B cell (primary cell): ENCODE measurements around the gene RBBP8NL. TPM values are rescaled to one million over a fixed set of nuclear protein-coding genes. Genes with fewer than 3 reads are reported as not detected.

Experiments
- ATAC-seq: fragments of 200-7000 bp; cut with Tn5 transposase; one replicate; pipeline ENCODE4 v1.10.0; 2021; ENCODE audit warnings: low read depth, mild to moderate bottlenecking, moderate number of reproducible peaks, moderate library complexity
- CTCF ChIA-PET: fragments of 350-600 bp; sonication (Branson Sonifier 250); formaldehyde crosslinking; loops from one replicate; lab custom pipeline; 2021; ENCODE audit warnings: antibody characterized with exemption, inconsistent platforms; lab: Charles Lee
- POLR2A ChIA-PET: fragments of 350-600 bp; sonication (Branson Sonifier 250); formaldehyde crosslinking; loops from one replicate; lab custom pipeline; 2021; ENCODE audit warnings: antibody characterized with exemption; lab: Charles Lee
- DNase-seq: peaks from one replicate; pipeline ENCODE4 v3.0.0; 2013
- H2AFZ ChIP-seq: 2 replicates; pipeline ENCODE4 v1.6.1; 2012; ENCODE audit warnings: mild to moderate bottlenecking, low read depth, low read length; ENCODE audit not compliant: insufficient read depth, poor library complexity, severe bottlenecking
- H3K27ac ChIP-seq, 2 donors: 1 replicate in 1 of 2; 2 replicates in 1 of 2; pipeline ENCODE4 v1.5.1; 2012 to 2013; ENCODE audit warnings: low read length in 2 of 2, mild to moderate bottlenecking in 2 of 2, moderate library complexity in 1 of 2
- H3K27me3 ChIP-seq, 4 experiments: fragments of 200-600 bp in 1 of 4; sonication (generic) in 1 of 4; replicated peaks in 1 of 4; 1 replicate in 2 of 4; 2 replicates in 2 of 4; pipeline versions ENCODE4 v1.6.1 to v1.7.0; 2013 to 2016; ENCODE audit warnings: low read length in 3 of 4, mild to moderate bottlenecking in 2 of 4, mixed read lengths in 1 of 4, moderate library complexity in 1 of 4; ENCODE audit not compliant: insufficient read depth in 4 of 4, control insufficient read depth in 3 of 4; ENCODE audit errors: control extremely low read depth in 1 of 4
- H3K36me3 ChIP-seq, 2 experiments: replicated peaks in 1 of 2; 1 replicate in 1 of 2; 2 replicates in 1 of 2; pipeline versions ENCODE4 v1.6.1 to v1.7.1; 2013; ENCODE audit warnings: low read length in 1 of 2; ENCODE audit not compliant: insufficient read depth in 2 of 2, control insufficient read depth in 1 of 2; ENCODE audit errors: control extremely low read depth in 1 of 2, extremely low read depth in 1 of 2
- H3K4me1 ChIP-seq, 2 donors: fragments of 200-600 bp in 1 of 2; sonication (generic) in 1 of 2; 1 replicate in 1 of 2; 2 replicates in 1 of 2; pipeline versions ENCODE4 v1.5.1 to v1.6.1; 2013 to 2017; ENCODE audit warnings: low read length in 2 of 2; ENCODE audit not compliant: control insufficient read depth in 2 of 2, insufficient read depth in 2 of 2
- H3K4me2 ChIP-seq: replicated peaks from 2 replicates; pipeline ENCODE3; 2012; ENCODE audit warnings: mild to moderate bottlenecking, low read depth, low read length; ENCODE audit not compliant: poor library complexity, severe bottlenecking
- H3K4me3 ChIP-seq, 5 experiments: fragments of 200-600 bp in 1 of 5; sonication (generic) in 1 of 5; 1 replicate in 3 of 5; 2 replicates in 2 of 5; pipeline versions ENCODE4 v1.5.1 to v1.7.0; 2011 to 2016; ENCODE audit warnings: low read length in 4 of 5, mild to moderate bottlenecking in 4 of 5, low read depth in 2 of 5, control low read depth in 1 of 5, moderate library complexity in 1 of 5; ENCODE audit not compliant: insufficient read depth in 1 of 5; ENCODE audit errors: control extremely low read depth in 1 of 5, extremely low read depth in 1 of 5
- H3K79me2 ChIP-seq: fragments of 200-600 bp; sonication (generic); one replicate; pipeline ENCODE4 v1.6.0; 2016; ENCODE audit warnings: low read length; ENCODE audit not compliant: control insufficient read depth, insufficient read depth
- H3K9ac ChIP-seq: fragments of 200-600 bp; sonication (generic); 2 replicates; pipeline ENCODE4 v1.6.1; 2017; ENCODE audit warnings: mild to moderate bottlenecking, low read length, moderate library complexity
- H3K9me3 ChIP-seq, 3 donors: one replicate each; pipeline versions ENCODE4 v1.6.1 to v1.7.1; 2013; ENCODE audit warnings: low read length in 2 of 3; ENCODE audit not compliant: control insufficient read depth in 2 of 3, insufficient read depth in 1 of 3; ENCODE audit errors: control extremely low read depth in 1 of 3
- H4K20me1 ChIP-seq: 2 replicates; pipeline ENCODE4 v1.6.0; 2012; ENCODE audit warnings: mild to moderate bottlenecking, low read length; ENCODE audit not compliant: insufficient read depth, control insufficient read depth, poor library complexity, severe bottlenecking
- H3K27ac Mint-ChIP-seq: one replicate; pipeline ENCODE4 v1.8.0; 2021; ENCODE audit warnings: mixed read lengths
- H3K27me3 Mint-ChIP-seq: one replicate; pipeline ENCODE4 v1.8.0; 2021; ENCODE audit warnings: mixed read lengths
- H3K4me1 Mint-ChIP-seq: one replicate; pipeline ENCODE4 v1.8.0; 2021; ENCODE audit warnings: mixed read lengths
- H3K4me3 Mint-ChIP-seq: one replicate; pipeline ENCODE4 v1.8.0; 2021; ENCODE audit warnings: mixed read lengths
- H3K9me3 Mint-ChIP-seq: one replicate; pipeline ENCODE4 v1.8.0; 2022; ENCODE audit warnings: mixed read lengths; ENCODE audit not compliant: insufficient read depth
- EZH2 ChIP-seq: IDR thresholded peaks from 2 replicates; pipeline ENCODE4 v1.6.1; 2012; ENCODE audit warnings: borderline replicate concordance, low read depth, mild to moderate bottlenecking, moderate library complexity, low read length; ENCODE audit not compliant: insufficient read depth, poor library complexity, severe bottlenecking
- WGBS: methylation state at CpG from one replicate; pipeline ENCODE4 v1.1.5; 2013; ENCODE audit warnings: missing lambda C conversion rate; ENCODE audit not compliant: insufficient coverage; 5-methylcytosine and 5-hydroxymethylcytosine counted together
- intact Hi-C: fragments of 100-400 bp; cut with micrococcal nuclease; formaldehyde crosslinking; loops from one replicate; pipeline ENCODE4 v1.10.0; 2022
- polyA plus RNA-seq: library from polyadenylated mRNA; depleted of rRNA; stranded (reverse); fragments of >200 nt; gene quantifications from 2 replicates; pipeline ENCODE4 v1.2.3, GENCODE V29; 2012
- total RNA-seq, 2 donors: library from RNA; stranded (reverse); fragments of 120-200 nt in 1 of 2; gene quantifications; 1 replicate in 1 of 2; 2 replicates in 1 of 2; pipeline versions ENCODE4 v1.2.3 to v1.2.4, GENCODE V29; 2013 to 2022
- TF ChIP-seq, protein P1 (sequence below): fragments of 200-600 bp; IDR thresholded peaks from one replicate; pipeline ENCODE4 v1.8.0; 2022; ENCODE audit warnings: antibody characterized with exemption, mild to moderate bottlenecking

RBBP8NL gene
- total and polyA plus RNA-seq, 2 donors (not counting 1 experiment from before 2014, with no cell fraction given) = not detected

DNA sequence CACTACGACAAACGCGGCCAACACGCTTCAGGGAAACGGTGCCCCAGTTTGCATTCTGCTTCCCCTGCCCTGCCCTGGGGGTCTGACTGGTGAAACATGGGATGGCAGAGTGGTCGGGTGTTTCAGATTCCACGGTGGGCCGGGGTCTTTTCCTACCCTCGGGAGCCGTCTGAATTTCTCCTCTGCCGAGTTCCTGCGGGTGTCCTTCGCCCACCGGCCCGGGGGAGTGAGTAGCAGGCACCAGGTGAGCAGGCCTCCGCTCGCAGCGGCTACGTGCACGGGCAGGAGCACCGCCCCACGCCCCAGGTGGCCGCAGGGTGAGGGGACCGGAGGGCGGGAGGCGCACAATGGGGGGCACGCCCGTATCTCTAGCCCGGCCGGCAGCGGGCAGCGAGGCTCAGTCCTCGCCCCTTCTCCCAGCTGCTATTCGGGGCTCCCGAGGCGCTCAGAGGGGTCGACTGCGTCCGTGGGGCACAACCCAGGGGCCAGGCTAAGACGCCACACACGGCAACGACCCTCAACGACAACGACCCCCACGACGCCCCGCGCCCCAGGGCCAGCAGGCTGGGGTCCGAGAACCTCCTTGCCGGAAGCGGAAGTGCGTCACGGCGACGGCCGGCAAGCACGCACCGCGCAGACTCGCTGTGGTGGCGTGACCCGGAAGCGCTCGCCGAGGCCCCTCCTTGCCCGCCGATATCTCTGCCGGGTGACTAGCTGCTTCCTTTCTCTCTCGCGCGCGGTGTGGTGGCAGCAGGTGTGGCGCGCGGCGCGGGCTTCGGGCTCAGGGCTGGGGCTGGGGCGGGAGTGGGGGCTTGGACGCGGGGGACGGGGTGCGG is 40.7 kb downstream of the RBBP8NL start, which contains the start of gene RPS21:
RPS21 (plus strand) TSS at position 721 of the 836 bp plus-strand sequence. CDS start 236 bp downstream, outside the sequence.
- DNase-seq (peak; percentile 95), ATAC-seq (peak; percentile 87)
- TF ChIP-seq EZH2 = no peak
- TF ChIP-seq, protein P1, sequence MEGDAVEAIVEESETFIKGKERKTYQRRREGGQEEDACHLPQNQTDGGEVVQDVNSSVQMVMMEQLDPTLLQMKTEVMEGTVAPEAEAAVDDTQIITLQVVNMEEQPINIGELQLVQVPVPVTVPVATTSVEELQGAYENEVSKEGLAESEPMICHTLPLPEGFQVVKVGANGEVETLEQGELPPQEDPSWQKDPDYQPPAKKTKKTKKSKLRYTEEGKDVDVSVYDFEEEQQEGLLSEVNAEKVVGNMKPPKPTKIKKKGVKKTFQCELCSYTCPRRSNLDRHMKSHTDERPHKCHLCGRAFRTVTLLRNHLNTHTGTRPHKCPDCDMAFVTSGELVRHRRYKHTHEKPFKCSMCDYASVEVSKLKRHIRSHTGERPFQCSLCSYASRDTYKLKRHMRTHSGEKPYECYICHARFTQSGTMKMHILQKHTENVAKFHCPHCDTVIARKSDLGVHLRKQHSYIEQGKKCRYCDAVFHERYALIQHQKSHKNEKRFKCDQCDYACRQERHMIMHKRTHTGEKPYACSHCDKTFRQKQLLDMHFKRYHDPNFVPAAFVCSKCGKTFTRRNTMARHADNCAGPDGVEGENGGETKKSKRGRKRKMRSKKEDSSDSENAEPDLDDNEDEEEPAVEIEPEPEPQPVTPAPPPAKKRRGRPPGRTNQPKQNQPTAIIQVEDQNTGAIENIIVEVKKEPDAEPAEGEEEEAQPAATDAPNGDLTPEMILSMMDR = no peak
- peak within 1 kb of the TSS; percentile 81 for H3K9ac ChIP-seq
- peaks cover 39% of the 10 kb centered on the region for H4K20me1 ChIP-seq
- peak within 1 kb of the TSS; percentile 78 to 93 (median 91) for H3K4me3 ChIP-seq
- peaks cover 2 to 33% of the 10 kb centered on the region in 2 experiments for H3K36me3 ChIP-seq
- intact Hi-C loops = loop anchor here (1.0 to 10.0 kb wide), 7 partner anchors 21 to 406 kb away; partner anchors contain the start of genes ADRM1, CABLES2, LSM14B and MTG2
- H3K27ac ChIP-seq = peak within 1 kb of the TSS; percentile 88 to 89
- H3K27me3 ChIP-seq = no peaks in the 10 kb centered on the region
- peaks cover 46% of the 10 kb centered on the region for H3K79me2 ChIP-seq
- Mint-ChIP-seq H3K4me3 (peak within 1 kb of the TSS; percentile 94), H3K9me3 (peaks cover 4% of the 10 kb centered on the region), H3K27ac (peak within 1 kb of the TSS; percentile 94), H3K27me3 (no peaks in the 10 kb centered on the region), H3K4me1 (peaks cover 48% of the 10 kb centered on the region)
- no peaks in the 10 kb centered on the region for H3K9me3 ChIP-seq
- peak within 1 kb of the TSS; percentile 98 for H3K4me2 ChIP-seq
- under 1% methylated on average over 73 of the region's 83 CpGs for WGBS
- H3K4me1 ChIP-seq = peaks cover 18 to 34% of the 10 kb centered on the region in 2 donors
- ChIA-PET POLR2A (interaction anchor here (0.6 to 1.3 kb wide), 16 partner anchors 21 to 408 kb away, joined by 3 to 8 read pairs (median 4); partner anchors contain the start of genes ADRM1 and PSMA7), CTCF (interaction anchor here (0.9 to 2.8 kb wide), 6 partner anchors 20 to 421 kb away, joined by 3 to 10 read pairs (median 3); partner anchors contain the start of gene LAMA5)
- peak within 1 kb of the TSS; percentile 87 for H2AFZ ChIP-seq
